ENCODE results near the gene C1orf210.

C1orf210 gene

DNA sequence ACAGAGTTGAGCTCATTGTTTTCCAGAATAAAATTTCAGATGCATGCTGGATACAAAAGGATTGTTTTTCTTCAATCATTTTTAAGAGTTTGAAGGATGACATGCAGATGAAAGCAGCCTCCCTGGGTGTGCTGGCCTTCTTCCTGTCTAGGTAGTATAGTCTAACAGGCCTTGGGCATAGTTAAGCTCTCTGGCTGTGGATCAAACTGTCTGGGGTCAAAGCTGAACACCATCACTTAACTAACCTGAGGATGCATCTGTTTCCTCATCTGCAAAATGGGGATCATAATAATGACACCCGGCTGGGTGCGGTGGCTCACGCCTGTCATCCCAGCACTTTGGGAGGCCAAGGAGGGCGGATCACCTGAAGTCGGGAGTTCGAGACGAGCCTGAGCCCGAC is 9.4 kb upstream of the C1orf210 start:
- no peaks in the 10 kb centered on the region for H3K27me3 ChIP-seq (ENCODE audit: control insufficient read depth, insufficient read depth, low read length, poor library complexity, severe bottlenecking)
- no peak overlapping the region for H3K4me3 ChIP-seq (ENCODE audit: insufficient read depth, low read depth, low read length)
- H3K9me3 ChIP-seq (ENCODE audit: control insufficient read depth, low read length): no peaks in the 10 kb centered on the region
- peaks cover 18% of the 10 kb centered on the region for H3K4me1 ChIP-seq (ENCODE audit: control insufficient read depth, insufficient read depth, low read length)
- H3K36me3 ChIP-seq (ENCODE audit: control insufficient read depth, insufficient read depth, low read length): no peaks in the 10 kb centered on the region
- H3K27ac ChIP-seq (ENCODE audit: insufficient read depth, low read depth, low read length, poor library complexity, severe bottlenecking): no peak overlapping the region
- WGBS, 2 experiments: 90 to 94% methylated on average over 8 of the region's 8 CpGs

- H3K4me3 ChIP-seq (ENCODE audit: insufficient read depth, low read depth, low read length): no peak overlapping the region
- H3K27me3 ChIP-seq (ENCODE audit: control insufficient read depth, insufficient read depth, low read length, poor library complexity, severe bottlenecking): no peaks in the 10 kb centered on the region
- peaks cover 18% of the 10 kb centered on the region for H3K4me1 ChIP-seq (ENCODE audit: control insufficient read depth, insufficient read depth, low read length)
- H3K27ac ChIP-seq (ENCODE audit: insufficient read depth, low read depth, low read length, poor library complexity, severe bottlenecking): no peak overlapping the region
- H3K36me3 ChIP-seq (ENCODE audit: control insufficient read depth, insufficient read depth, low read length): no peaks in the 10 kb centered on the region
- no peaks in the 10 kb centered on the region for H3K9me3 ChIP-seq (ENCODE audit: control insufficient read depth, low read length)
- WGBS, 2 experiments: 81 to 86% methylated on average over 5 of the region's 7 CpGs
These were observed 8.7 kb upstream of the C1orf210 start for GRCh38 chr1:43293896-43294760.

GRCh38 chr1:43293176-43293575 is 7.8 kb upstream of the C1orf210 start:
- H3K27me3 ChIP-seq (ENCODE audit: control insufficient read depth, insufficient read depth, low read length, poor library complexity, severe bottlenecking): no peaks in the 10 kb centered on the region
- no peak overlapping the region for H3K4me3 ChIP-seq (ENCODE audit: insufficient read depth, low read depth, low read length)
- H3K27ac ChIP-seq (ENCODE audit: insufficient read depth, low read depth, low read length, poor library complexity, severe bottlenecking): no peak overlapping the region
- no peaks in the 10 kb centered on the region for H3K36me3 ChIP-seq (ENCODE audit: control insufficient read depth, insufficient read depth, low read length)
- H3K9me3 ChIP-seq (ENCODE audit: control insufficient read depth, low read length): no peaks in the 10 kb centered on the region
- 87 to 96% methylated on average over 2 of the region's 2 CpGs for WGBS, 2 experiments
- peaks cover 18% of the 10 kb centered on the region for H3K4me1 ChIP-seq (ENCODE audit: control insufficient read depth, insufficient read depth, low read length)

GRCh38 chr1:43292679-43293078 is 7.3 kb upstream of the C1orf210 start:
- no peak overlapping the region for H3K4me3 ChIP-seq (ENCODE audit: insufficient read depth, low read depth, low read length)
- H3K36me3 ChIP-seq (ENCODE audit: control insufficient read depth, insufficient read depth, low read length): no peaks in the 10 kb centered on the region
- peaks cover 18% of the 10 kb centered on the region for H3K4me1 ChIP-seq (ENCODE audit: control insufficient read depth, insufficient read depth, low read length)
- 92 to 96% methylated on average over 5 of the region's 5 CpGs for WGBS, 2 experiments
- H3K27ac ChIP-seq (ENCODE audit: insufficient read depth, low read depth, low read length, poor library complexity, severe bottlenecking): no peak overlapping the region
- no peaks in the 10 kb centered on the region for H3K27me3 ChIP-seq (ENCODE audit: control insufficient read depth, insufficient read depth, low read length, poor library complexity, severe bottlenecking)
- no peaks in the 10 kb centered on the region for H3K9me3 ChIP-seq (ENCODE audit: control insufficient read depth, low read length)

GRCh38 chr1:43292216-43292615 is 6.8 kb upstream of the C1orf210 start:
- Histone ChIP-seq H3K9me3 (ENCODE audit: control insufficient read depth, low read length) (no peaks in the 10 kb centered on the region), H3K27ac (ENCODE audit: insufficient read depth, low read depth, low read length, poor library complexity, severe bottlenecking) (no peak overlapping the region), H3K4me3 (ENCODE audit: insufficient read depth, low read depth, low read length) (no peak overlapping the region), H3K4me1 (ENCODE audit: control insufficient read depth, insufficient read depth, low read length) (peaks cover 18% of the 10 kb centered on the region), H3K36me3 (ENCODE audit: control insufficient read depth, insufficient read depth, low read length) (no peaks in the 10 kb centered on the region), H3K27me3 (ENCODE audit: control insufficient read depth, insufficient read depth, low read length, poor library complexity, severe bottlenecking) (no peaks in the 10 kb centered on the region)
- WGBS, 2 experiments: 92 to 93% methylated on average over 7 of the region's 7 CpGs

- Histone ChIP-seq H3K4me1 (ENCODE audit: control insufficient read depth, insufficient read depth, low read length) (peaks cover 8% of the 10 kb centered on the region), H3K27me3 (ENCODE audit: control insufficient read depth, insufficient read depth, low read length, poor library complexity, severe bottlenecking) (no peaks in the 10 kb centered on the region), H3K4me3 (ENCODE audit: insufficient read depth, low read depth, low read length) (no peak overlapping the region), H3K36me3 (ENCODE audit: control insufficient read depth, insufficient read depth, low read length) (no peaks in the 10 kb centered on the region), H3K9me3 (ENCODE audit: control insufficient read depth, low read length) (no peaks in the 10 kb centered on the region), H3K27ac (ENCODE audit: insufficient read depth, low read depth, low read length, poor library complexity, severe bottlenecking) (no peak overlapping the region)
- 89 to 92% methylated on average over 12 of the region's 12 CpGs for WGBS, 2 experiments
These were observed 3.7 kb upstream of the C1orf210 start for GRCh38 chr1:43288785-43289706.

GRCh38 chr1:43288058-43288784 is 2.8 kb upstream of the C1orf210 start:
- 94 to 96% methylated on average over 8 to 9 of the region's 9 CpGs for WGBS, 2 experiments
- no peak overlapping the region for H3K27ac ChIP-seq (ENCODE audit: insufficient read depth, low read depth, low read length, poor library complexity, severe bottlenecking)
- H3K9me3 ChIP-seq (ENCODE audit: control insufficient read depth, low read length): no peaks in the 10 kb centered on the region
- H3K36me3 ChIP-seq (ENCODE audit: control insufficient read depth, insufficient read depth, low read length): no peaks in the 10 kb centered on the region
- H3K27me3 ChIP-seq (ENCODE audit: control insufficient read depth, insufficient read depth, low read length, poor library complexity, severe bottlenecking): no peaks in the 10 kb centered on the region
- no peak overlapping the region for H3K4me3 ChIP-seq (ENCODE audit: insufficient read depth, low read depth, low read length)
- peaks cover 8% of the 10 kb centered on the region for H3K4me1 ChIP-seq (ENCODE audit: control insufficient read depth, insufficient read depth, low read length)

- Histone ChIP-seq H3K9me3 (ENCODE audit: control insufficient read depth, low read length) (no peaks in the 10 kb centered on the region), H3K4me1 (ENCODE audit: control insufficient read depth, insufficient read depth, low read length) (peaks cover 8% of the 10 kb centered on the region), H3K4me3 (ENCODE audit: insufficient read depth, low read depth, low read length) (no peak overlapping the region), H3K27me3 (ENCODE audit: control insufficient read depth, insufficient read depth, low read length, poor library complexity, severe bottlenecking) (no peaks in the 10 kb centered on the region), H3K36me3 (ENCODE audit: control insufficient read depth, insufficient read depth, low read length) (no peaks in the 10 kb centered on the region), H3K27ac (ENCODE audit: insufficient read depth, low read depth, low read length, poor library complexity, severe bottlenecking) (no peak overlapping the region)
- WGBS, 2 experiments: 92 to 93% methylated on average over 5 of the region's 5 CpGs
These were observed 1.2 kb upstream of the C1orf210 start for GRCh38 chr1:43286533-43286932.

DNA sequence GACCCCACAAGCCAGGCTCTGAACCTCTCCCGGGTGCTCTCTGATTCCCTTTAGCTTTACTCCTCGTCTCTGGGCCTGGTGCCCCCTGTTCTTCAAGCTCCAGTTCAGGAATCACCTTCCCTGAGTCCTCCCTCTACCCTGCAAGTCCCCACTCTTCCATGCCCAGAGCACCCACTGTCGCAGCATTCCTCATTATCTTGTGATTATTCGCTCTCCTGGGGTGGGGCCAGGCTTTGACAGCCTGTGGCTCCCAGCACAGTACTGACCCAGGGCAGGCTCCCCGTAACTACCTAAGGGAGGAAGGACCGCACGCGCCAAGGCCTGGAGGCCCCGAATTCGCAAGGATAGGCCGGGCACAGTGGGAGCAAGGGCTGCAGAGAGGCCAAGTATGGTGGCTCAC is 734 bp upstream of the C1orf210 start:
- Histone ChIP-seq H3K27me3 (ENCODE audit: control insufficient read depth, insufficient read depth, low read length, poor library complexity, severe bottlenecking) (no peaks in the 10 kb centered on the region), H3K9me3 (ENCODE audit: control insufficient read depth, low read length) (no peaks in the 10 kb centered on the region), H3K4me3 (ENCODE audit: insufficient read depth, low read depth, low read length) (no peak overlapping the region), H3K27ac (ENCODE audit: insufficient read depth, low read depth, low read length, poor library complexity, severe bottlenecking) (no peak overlapping the region), H3K36me3 (ENCODE audit: control insufficient read depth, insufficient read depth, low read length) (no peaks in the 10 kb centered on the region), H3K4me1 (ENCODE audit: control insufficient read depth, insufficient read depth, low read length) (peaks cover 8% of the 10 kb centered on the region)
- WGBS, 2 experiments: 91 to 94% methylated on average over 11 of the region's 11 CpGs

All from ectodermal cell (in vitro differentiated cells).